Fibroblast of peridontal ligament (primary cell): ENCODE measurements around the gene SEH1L.
A peak's percentile ranks its signal among the peaks of the same experiment; 100 is the strongest.
"Not testable (repeated sequence)": the region's sequence is repeated elsewhere in the genome, so short reads cannot be mapped to it uniquely, and the experiment has no call there.

ENCODE experiments used
- DNase-seq: peaks from one replicate; pipeline ENCODE4 v3.0.0-alpha.2; 2010; ENCODE audit errors: extremely low read depth

The SEH1L gene, protein sequence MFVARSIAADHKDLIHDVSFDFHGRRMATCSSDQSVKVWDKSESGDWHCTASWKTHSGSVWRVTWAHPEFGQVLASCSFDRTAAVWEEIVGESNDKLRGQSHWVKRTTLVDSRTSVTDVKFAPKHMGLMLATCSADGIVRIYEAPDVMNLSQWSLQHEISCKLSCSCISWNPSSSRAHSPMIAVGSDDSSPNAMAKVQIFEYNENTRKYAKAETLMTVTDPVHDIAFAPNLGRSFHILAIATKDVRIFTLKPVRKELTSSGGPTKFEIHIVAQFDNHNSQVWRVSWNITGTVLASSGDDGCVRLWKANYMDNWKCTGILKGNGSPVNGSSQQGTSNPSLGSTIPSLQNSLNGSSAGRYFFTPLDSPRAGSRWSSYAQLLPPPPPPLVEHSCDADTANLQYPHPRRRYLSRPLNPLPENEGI

DNA sequence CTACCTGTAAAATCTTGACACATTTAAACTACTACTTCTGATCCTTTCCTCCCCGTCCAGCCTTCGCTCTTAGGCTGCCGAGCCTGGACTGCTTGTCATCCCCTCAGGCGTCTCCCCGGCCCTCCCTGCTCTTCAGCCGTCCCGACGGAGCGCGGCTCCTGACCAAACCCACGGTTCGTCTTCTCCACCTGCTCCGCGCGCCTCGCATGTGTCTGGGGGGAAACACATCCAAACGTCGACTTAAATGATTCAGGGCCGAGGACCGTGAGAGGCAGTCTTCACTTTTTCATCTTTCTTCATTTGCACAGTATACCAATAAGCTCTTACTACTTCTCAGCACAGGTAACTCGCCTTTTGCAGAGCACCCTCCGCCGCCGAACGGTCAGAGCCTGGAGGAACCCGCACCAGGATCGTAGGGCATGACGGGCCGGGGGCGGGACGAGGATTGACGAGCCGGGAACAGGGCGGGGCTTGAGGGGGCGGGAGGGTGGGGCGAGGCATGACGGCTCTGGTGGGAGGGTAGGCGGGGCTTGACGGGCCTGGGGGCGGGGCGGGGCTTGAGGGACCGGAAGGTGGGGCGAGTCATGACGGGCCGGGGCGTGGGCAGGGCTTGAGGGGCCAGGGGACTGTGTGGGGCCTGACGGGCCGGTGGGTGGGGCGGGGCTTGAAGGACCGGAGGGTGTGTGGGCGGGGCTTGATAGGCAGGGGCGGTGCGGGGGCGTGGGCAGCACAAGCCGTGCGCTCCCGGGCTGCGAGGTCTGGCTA, at the start of gene SEH1L:
TSS of gene SEH1L (plus strand) at position 727 of the 765 bp plus-strand sequence. CDS start 111 bp downstream, outside the sequence.
- peak; percentile 97 for DNase-seq

GRCh38 chr18:12901208-12901607, 46.6 kb upstream of the SEH1L start:
- DNase-seq = not testable (repeated sequence)

- DNase-seq = no peak
Observed at GRCh38 chr18:12904012-12904516, 43.7 kb upstream of the SEH1L start.

- no peak for DNase-seq
Observed at GRCh38 chr18:12906119-12906518, 41.7 kb upstream of the SEH1L start.

DNA sequence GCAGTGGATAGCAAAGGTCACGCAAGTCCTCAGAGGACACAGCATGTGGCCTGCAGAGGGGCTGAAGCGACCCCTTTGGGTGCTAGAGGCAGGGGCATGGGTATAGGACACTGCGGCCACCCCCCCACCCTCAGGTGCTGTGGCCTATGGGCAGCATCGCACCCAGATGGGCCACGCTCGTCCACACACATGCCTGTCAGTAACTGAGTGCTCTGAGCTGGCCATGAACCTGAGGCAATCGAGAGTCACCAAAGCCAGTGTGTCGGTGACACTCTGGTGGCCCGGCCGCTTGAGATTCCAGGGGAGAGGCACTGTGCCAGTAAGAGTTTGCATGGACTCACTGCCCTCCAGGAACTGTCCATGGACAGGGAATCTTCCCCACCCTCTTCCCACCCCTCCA, 41.0 kb upstream of the SEH1L start:
- no peak for DNase-seq

GRCh38 chr18:12907258-12907925, 40.4 kb upstream of the SEH1L start:
- peak; percentile 31 for DNase-seq

GRCh38 chr18:12908706-12909105, 39.1 kb upstream of the SEH1L start:
- DNase-seq = peak; percentile 23

GRCh38 chr18:12911025-12911928, 36.5 kb upstream of the SEH1L start:
- no peak for DNase-seq

DNA sequence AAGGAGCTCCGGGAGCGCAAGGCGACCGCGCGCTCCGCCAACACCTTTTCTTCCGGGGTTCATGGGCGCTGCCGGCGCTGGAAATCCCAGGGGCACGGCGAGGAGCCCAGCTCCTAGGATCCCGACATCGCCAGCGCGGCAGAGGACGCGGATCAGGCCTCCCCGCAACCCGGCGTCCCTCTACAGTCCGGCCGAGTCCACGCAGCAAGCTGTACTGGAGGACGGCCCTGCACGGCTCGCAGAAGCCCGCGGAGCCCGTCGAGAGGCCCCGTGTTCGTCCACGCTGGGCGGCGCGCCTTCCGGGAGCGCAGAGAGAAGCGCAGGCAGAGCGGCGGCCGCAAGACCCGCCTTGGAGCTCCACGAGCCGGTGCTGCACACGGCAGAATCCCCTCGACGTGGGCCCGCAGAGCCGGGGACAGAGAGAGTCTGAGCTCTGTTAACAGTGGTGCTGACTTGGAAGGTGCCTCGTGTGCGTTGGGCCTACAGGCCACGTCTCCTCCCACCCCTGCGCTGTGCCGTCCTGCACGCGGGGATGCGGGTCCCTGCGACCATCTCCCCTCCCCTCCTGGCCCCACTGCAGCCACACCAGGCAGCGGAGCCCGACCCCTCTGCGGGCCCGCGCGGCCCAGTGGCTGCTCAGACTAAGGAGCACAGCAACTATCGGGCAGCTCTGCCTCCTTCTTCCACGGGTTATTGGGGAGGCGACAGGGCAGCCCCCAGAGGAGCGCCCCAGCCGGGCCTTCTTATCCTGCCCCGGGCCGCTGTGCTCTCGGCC, 35.7 kb upstream of the SEH1L start:
- DNase-seq = no peak

DNA sequence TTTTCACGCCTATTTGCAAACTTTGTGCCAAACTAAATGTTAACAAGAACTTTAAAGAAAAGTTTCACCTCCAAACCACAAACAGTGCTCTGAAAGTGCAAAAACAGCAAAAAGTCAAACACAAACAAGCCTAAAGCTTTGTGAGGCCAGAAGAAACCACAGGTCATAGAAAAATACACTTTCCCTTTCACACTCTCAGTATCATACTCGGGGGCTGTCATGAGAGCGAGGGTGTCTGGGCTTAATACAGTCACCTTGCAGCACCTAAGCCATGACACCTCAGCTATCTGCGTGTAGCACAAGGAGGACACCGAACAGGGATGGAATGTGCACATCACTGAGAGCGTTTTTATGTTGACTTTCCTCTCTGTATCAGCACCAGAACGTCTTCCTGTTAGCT, 26.6 kb upstream of the SEH1L start:
- no peak for DNase-seq

- no peak for DNase-seq
Observed at GRCh38 chr18:12922266-12922665, 25.5 kb upstream of the SEH1L start.

DNA sequence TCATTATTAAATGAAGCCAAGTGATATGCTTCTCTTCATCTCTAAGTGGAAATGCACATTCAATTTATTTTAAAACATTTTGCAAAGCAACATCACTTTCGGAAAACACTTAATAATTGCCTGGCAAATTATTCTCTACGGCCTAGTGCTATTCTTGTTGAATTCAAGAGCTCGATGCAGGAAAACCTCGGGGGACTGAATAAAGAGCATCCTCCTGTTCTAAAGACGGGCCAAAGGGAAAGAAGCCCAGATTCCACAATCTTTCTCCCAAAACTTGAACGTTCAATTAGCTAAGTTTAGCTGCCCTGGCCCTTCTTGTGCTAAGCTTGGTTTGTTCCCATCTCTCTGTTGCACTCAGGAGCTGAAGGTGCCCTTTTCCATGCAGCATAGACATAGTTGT, 23.2 kb upstream of the SEH1L start:
- DNase-seq = no peak

DNA sequence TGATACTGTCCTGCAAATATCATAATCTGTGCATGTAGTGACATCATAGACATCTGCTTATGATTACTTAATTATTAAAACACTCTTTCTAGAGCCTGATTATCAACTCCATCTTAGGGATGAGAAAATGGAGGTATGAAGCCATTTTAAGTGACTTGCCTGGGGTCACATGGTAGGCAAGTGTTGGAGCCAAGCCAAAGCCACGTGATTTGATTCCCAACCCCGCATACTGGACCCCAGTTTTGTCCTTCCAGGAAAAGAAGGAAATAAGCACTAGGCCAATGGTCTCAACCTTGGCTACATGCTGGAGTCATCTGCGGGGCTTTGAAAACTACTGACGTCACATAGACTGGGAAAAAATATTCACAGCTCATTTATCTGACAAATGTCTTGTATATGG, 19.6 kb upstream of the SEH1L start:
- no peak for DNase-seq

GRCh38 chr18:12928641-12929040, 19.2 kb upstream of the SEH1L start:
- DNase-seq = no peak

- DNase-seq = no peak
Observed at GRCh38 chr18:12929477-12930083, 18.2 kb upstream of the SEH1L start.

DNA sequence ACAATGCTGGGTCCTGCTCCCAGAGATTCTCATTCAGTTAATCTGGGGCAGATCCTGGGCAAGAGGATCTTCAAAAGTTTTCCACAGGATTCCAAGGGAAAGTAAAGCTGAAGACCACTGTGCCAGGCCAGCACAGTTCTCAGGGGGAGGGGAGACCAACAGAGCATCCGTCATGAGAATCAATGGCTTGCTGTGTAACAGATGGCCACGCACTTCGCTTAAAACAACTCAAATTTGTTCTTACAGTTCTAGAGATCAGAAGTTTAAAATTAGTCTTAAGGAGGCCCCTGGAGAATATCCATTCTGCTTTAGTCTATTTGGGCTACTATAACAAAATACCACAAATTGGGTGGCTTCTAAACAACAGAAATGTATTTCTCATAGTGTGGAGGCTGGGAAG, 17.4 kb upstream of the SEH1L start:
- no peak for DNase-seq

- DNase-seq = no peak
Observed at GRCh38 chr18:12930908-12931307, 16.9 kb upstream of the SEH1L start.

GRCh38 chr18:12933327-12933726, 14.5 kb upstream of the SEH1L start:
- no peak for DNase-seq

DNA sequence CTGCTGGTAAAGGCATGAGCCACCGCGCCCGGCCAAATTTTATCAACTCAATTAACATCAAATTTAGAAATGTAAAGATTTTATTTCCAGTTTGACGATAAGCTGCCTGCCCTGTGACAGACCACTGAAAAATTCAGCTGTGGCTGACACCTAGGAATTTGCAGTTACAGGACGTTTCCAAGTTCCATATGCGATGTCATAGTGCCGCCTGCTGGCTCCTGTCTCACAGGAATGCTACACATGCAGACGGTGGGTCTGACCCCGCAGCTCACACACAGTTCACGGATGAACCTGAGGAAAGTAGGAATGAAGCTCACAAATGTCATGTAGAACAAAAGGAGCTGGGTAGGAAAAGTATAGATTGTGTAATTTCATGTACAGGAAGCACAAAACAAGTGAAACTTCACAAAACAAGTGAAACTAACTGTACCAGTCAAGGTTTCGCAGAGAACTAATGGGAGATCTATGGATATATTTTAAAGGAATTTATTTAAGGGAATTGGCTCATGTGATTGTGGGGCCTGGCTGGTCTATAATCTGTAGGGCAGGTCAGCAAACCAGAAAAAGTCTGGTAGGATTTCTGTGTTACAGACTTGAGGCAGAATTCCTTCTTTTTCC, 13.2 kb upstream of the SEH1L start:
- peak; percentile 86 for DNase-seq

- DNase-seq = no peak
Observed at GRCh38 chr18:12939162-12939561, 8.6 kb upstream of the SEH1L start.
